Dermis microvascular lymphatic vessel endothelial cell (primary cell): ENCODE measurements around the gene CTNND2. TPM values are rescaled to one million over a fixed set of nuclear protein-coding genes. Genes with fewer than 3 reads are reported as not detected.

ENCODE experiments used
- DNase-seq, 2 donors: peaks; one replicate each; pipeline versions ENCODE4 v3.0.0 to v3.0.0-alpha.2; 2010; ENCODE audit warnings: low read depth in 2 of 2
- total RNA-seq: library from RNA; depleted of rRNA; stranded (reverse); fragments of >200 nt; gene quantifications from 2 replicates; pipeline ENCODE4 v1.2.1, GENCODE V29; 2014

Gene CTNND2
- total RNA-seq, 1 donor from 2014 or later, result not detected

GRCh38 chr5:11520241-11520930, 383.9 kb downstream of the CTNND2 start:
- no peak for DNase-seq

DNA sequence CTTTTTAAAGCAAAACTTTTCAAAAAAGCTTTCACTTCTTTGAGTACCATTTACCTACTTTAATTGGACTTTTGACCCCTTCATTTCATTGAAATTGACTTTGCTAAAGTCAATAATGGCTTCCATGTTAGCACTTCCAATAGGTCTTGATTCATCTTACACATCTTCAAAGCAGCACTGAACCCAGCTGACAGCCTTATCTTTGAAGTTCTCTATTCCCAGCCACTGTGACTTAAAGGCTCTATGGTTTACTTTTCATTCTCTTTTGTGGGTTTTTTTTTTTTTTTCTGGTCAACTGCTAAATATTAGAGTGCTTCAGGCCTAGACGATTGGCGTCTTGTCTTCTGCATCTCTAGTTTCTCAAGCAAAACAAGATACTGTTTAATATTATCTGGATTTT, 385.0 kb downstream of the CTNND2 start:
- no peak for DNase-seq

GRCh38 chr5:11518676-11519075, 385.6 kb downstream of the CTNND2 start:
- DNase-seq, result no peak

GRCh38 chr5:11514705-11515432, 389.4 kb downstream of the CTNND2 start:
- DNase-seq, result no peak

- DNase-seq, result no peak
Measured at GRCh38 chr5:11511878-11512277, 392.4 kb downstream of the CTNND2 start.

DNA sequence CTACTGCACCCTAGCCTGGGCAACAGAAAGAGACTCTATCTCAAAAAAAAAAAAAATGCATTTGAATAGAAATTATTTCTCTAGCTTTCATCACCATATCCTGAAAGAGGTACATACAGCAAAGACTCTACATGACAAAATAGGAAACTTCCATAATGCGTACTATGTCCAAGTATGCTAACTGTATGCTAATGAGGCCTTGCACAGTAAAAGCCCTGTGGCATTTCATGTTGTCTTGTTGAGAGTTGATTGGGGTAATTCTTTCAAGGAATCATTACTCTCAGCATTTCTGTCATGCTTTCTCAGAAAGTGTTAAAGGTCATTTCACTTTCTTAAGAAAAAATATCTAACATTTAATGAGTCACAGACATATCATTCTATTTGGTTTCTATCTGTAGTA, 393.4 kb downstream of the CTNND2 start:
- DNase-seq, result no peak

- no peak for DNase-seq
Measured at GRCh38 chr5:11509793-11510192, 394.5 kb downstream of the CTNND2 start.

DNA sequence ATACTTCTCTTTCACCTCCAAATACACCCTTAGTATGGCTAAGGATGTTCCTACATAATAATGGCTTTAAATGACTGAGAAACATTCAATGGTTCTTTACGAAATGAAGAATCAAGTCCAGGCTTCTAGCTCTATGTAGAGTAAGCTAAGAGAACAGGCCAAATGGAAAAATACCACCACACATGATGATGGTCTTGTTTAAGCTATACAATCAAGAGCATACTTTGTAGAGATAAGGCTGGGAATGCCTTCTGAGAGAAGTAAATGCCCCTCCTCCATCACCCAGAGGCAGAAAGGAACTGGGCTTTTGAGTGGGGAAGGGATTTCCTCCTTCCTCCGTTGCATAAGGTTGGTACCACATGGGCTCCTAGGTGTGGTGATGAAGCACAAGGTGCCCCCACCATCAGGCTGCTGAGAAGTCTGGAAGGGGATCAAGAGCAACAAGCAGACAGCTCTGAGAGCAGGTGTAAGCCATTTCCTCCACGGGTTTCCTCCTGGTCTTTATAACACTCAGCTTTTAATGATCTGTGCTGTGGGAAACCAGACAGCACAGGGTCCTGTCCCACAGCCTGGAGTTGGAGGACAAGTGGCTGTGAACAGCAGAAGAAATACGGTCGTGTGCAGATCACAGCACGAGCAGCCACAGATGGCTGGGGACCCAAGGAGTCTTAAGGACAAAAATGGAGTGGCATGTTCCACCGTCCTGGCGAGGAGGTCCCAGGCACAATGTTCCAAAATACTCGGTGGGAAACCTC, 396.9 kb downstream of the CTNND2 start:
- DNase-seq, result no peak

DNA sequence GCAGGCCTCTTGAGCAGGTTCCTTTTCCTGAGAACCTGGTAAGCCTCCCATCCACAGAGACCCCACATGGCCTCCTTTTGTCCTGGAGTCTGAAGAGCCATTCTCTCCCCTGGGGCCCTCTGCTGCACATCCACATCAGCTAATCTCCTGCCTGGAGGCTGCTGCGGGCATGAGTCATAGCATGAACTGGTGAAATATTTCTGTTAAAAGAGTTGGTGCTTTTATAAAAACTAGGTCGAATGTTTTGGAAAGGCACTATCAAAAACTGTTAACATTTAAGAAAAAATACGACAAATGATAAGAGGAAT, 399.4 kb downstream of the CTNND2 start:
- DNase-seq, result no peak

- DNase-seq, result no peak
Measured at GRCh38 chr5:11504065-11504885, 400.0 kb downstream of the CTNND2 start.

- no peak for DNase-seq
Measured at GRCh38 chr5:11502783-11503182, 401.5 kb downstream of the CTNND2 start.

DNA sequence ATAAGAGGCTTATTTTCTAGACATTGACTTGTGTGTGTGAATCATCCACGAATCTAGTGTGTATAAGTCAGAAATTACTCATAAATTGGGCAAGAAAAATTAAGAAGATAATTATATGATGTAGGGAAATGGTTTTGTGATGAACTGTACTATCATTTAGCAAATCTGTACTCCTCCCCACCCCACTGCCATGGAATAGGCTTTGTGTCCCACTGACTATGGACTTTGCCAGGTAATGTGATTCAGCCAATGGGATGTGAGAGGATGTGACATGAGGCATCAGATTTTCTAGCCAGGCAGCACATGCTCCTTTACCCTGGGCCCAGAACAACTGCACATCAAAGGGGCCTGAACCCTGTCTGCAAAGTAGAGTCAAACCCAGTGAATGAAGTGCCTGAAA, 406.6 kb downstream of the CTNND2 start:
- DNase-seq, result no peak

DNA sequence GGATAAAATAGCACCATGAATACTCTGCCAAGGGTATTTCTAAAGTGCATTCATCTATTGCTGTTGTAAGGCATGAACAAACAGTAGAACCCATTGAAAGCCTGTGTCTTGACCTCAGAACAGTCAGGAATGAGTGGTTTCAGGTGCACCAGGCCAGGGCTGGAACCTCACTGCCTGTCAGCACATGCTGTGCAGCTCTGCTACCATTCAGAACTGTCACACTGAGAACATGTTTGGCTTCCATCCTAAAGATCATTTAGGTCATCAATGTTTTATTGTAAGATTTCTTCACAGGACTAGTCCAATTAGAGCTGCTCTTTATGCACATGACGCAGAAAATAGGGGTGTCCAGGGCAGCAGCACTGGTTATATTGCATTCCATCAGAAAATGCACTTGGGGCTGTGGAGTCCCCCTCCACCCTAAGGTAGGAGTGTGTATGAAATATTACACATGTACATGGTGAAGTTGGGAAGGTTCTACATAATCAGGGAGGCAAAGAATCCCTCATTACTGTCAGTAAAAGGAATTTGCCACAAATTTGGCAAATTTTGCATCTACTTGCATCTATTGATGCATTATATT, 408.0 kb downstream of the CTNND2 start:
- DNase-seq, result no peak

- no peak for DNase-seq
Measured at GRCh38 chr5:11494340-11494739, 409.9 kb downstream of the CTNND2 start.

- no peak for DNase-seq
Measured at GRCh38 chr5:11491404-11492075, 412.7 kb downstream of the CTNND2 start.

- no peak for DNase-seq
Measured at GRCh38 chr5:11483630-11484029, 420.6 kb downstream of the CTNND2 start.

DNA sequence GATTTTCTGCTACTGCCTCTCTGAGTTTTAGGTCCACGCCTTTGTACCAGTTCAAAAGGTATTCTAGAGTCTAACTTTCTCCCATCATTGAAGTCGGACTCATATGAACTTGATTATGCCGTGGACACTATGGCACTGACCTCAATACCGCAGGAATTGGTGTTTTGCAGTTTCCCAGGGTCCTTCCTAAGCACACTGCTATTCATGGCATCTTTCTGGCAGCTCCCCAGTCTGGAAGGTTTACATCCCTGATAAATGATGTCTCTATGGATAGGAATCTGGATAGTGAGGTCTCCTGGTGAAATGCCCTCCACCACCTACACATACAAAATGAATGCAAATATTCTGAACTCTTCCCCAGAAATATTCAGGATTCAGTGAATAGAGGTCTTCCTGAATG, 422.2 kb downstream of the CTNND2 start:
- no peak for DNase-seq

DNA sequence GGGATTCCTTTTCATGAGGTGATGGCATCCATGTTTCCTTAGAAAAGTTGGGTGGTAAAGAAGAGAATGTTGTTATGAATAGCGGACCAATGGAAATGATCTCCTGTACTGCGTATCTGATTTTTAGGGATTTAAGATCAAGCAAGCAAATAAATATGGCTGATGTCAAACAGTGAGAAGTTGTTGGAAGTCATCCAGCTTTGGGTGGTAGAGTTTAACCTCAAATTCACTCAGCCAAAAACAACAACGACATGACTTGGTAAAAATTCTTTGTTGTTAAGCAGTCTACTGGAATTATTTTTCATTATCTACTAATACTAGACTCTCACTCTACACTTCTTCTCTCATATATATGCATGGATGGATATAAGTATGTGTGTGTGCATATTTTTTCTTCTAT, 426.5 kb downstream of the CTNND2 start:
- DNase-seq, result no peak

DNA sequence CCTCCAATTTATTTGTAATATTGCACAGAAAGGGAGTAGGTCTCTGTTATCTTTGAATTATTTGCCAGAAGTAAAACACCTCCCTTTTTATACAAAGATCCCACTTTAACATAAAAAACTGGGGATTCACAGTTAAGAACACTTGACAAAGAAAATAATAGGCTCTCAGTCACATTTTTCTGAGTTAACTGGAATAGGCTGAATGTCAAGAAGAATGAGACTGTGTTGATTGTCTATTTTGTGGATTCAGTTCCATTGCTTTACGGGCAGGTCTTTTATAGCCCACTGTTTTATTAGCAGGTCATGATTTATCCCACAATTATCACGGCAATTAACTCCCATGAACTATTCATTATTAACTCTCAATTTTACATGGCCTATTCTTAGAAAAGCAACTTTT, 427.4 kb downstream of the CTNND2 start:
- no peak for DNase-seq

GRCh38 chr5:11468334-11469039, 435.8 kb downstream of the CTNND2 start:
- no peak for DNase-seq
